ENCODE results near the gene TMEM250. TPM values are rescaled to one million over a fixed set of nuclear protein-coding genes. Genes with fewer than 3 reads are reported as not detected.
"Not testable (repeated sequence)": the region's sequence is repeated elsewhere in the genome, so short reads cannot be mapped to it uniquely, and the experiment has no call there.

The TMEM250 gene
- total RNA-seq, 1 donor from 2014 or later = 37.4 TPM

DNA sequence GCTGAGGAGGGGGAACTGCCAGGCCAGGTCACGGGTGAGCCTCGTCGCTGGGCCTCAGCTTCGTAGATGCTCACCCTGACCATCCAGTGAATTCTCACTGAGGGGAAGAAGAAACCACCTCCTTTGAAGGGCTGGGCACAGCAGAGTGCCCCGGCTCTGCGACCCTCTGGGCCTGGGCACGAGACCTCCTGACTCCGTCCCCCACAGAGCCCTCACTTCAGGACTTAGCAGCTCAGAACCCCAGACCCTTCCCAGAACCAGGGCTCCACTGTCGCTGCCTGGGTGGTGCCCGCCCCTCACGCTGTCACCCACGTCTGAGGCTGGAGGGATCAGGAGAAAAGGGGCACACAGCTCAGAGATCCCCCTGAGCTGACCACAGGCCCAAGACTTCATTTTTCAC lies 34.3 kb upstream of the TMEM250 start:
- peaks cover 45% of the 10 kb centered on the region for H3K27me3 Mint-ChIP-seq (ENCODE audit: low read depth)
- H3K36me3 Mint-ChIP-seq (ENCODE audit: low read depth) = no peaks in the 10 kb centered on the region
- H3K4me1 Mint-ChIP-seq = peaks cover 32% of the 10 kb centered on the region
- no peak for DNase-seq (ENCODE audit: low read depth, low spot score)
- no peaks in the 10 kb centered on the region for H3K9me3 Mint-ChIP-seq
- H3K4me3 Mint-ChIP-seq = no peak overlapping the region
- no peak overlapping the region for H3K27ac Mint-ChIP-seq (ENCODE audit: unreplicated experiment)
- TF ChIP-seq, protein P1, sequence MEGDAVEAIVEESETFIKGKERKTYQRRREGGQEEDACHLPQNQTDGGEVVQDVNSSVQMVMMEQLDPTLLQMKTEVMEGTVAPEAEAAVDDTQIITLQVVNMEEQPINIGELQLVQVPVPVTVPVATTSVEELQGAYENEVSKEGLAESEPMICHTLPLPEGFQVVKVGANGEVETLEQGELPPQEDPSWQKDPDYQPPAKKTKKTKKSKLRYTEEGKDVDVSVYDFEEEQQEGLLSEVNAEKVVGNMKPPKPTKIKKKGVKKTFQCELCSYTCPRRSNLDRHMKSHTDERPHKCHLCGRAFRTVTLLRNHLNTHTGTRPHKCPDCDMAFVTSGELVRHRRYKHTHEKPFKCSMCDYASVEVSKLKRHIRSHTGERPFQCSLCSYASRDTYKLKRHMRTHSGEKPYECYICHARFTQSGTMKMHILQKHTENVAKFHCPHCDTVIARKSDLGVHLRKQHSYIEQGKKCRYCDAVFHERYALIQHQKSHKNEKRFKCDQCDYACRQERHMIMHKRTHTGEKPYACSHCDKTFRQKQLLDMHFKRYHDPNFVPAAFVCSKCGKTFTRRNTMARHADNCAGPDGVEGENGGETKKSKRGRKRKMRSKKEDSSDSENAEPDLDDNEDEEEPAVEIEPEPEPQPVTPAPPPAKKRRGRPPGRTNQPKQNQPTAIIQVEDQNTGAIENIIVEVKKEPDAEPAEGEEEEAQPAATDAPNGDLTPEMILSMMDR (conservative IDR thresholded peaks at IDR 0.05) = no peak

DNA sequence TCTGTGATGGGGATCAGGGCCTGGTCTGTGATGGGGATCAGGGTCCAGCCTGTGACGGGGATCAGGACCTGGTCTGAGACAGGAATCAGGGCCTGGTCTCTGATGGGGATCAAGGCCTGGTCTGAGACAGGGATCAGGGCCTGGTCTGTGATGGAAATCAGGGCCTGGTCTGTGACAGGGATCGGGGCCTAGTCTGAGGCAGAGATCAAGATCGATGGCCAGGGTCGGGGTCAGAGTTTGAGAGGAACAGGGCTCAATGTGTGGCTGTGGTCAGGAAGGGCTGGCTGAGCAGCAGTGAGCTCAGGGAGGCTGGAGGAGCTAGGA lies 33.8 kb upstream of the TMEM250 start:
- DNase-seq (ENCODE audit: low read depth, low spot score) = no peak
- H3K27ac Mint-ChIP-seq (ENCODE audit: unreplicated experiment) = no peak overlapping the region
- peaks cover 46% of the 10 kb centered on the region for H3K27me3 Mint-ChIP-seq (ENCODE audit: low read depth)
- no peak overlapping the region for H3K4me3 Mint-ChIP-seq
- H3K9me3 Mint-ChIP-seq = no peaks in the 10 kb centered on the region
- no peaks in the 10 kb centered on the region for H3K36me3 Mint-ChIP-seq (ENCODE audit: low read depth)
- H3K4me1 Mint-ChIP-seq = peaks cover 31% of the 10 kb centered on the region
- TF ChIP-seq, protein P1 (conservative IDR thresholded peaks at IDR 0.05) = no peak

DNA sequence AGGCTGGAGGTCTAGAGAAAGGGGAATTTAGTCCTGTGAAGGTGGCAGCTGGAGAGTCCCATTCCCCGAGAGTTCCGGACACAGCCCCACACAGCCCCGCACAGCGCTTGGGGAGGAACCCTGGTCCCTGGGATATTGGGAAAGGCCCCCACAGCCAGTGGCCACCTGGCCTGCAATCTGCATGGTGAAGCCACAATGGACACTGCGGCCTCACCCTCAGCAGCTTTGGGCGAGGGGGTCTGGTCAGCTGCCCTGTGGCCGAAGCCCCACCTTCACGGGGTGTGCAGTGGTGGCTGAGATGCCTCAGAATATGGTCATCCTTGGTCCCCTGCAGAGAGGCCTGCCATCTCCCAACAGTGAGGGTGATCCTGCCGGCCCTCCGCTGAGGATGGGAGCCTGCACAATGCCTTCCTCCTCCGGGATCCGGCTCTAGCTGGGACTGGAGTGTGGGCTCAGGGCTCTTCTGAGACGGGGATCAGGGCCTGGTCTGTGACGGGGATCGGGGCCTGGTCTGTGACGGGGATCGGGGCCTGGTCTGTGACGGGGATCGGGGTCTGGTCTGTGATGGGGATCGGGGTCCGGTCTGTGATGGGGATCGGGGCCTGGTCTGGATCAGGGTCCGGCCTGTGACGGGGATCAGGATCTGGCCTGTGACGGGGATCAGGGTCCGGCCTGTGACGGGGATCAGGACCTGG lies 33.3 kb upstream of the TMEM250 start:
- TF ChIP-seq, protein P1 (conservative IDR thresholded peaks at IDR 0.05) = no peak
- Mint-ChIP-seq H3K4me3 (no peak overlapping the region), H3K4me1 (peaks cover 28% of the 10 kb centered on the region), H3K36me3 (ENCODE audit: low read depth) (no peaks in the 10 kb centered on the region), H3K27ac (ENCODE audit: unreplicated experiment) (no peak overlapping the region), H3K9me3 (no peaks in the 10 kb centered on the region), H3K27me3 (ENCODE audit: low read depth) (peaks cover 48% of the 10 kb centered on the region)
- DNase-seq (ENCODE audit: low read depth, low spot score) = no peak

DNA sequence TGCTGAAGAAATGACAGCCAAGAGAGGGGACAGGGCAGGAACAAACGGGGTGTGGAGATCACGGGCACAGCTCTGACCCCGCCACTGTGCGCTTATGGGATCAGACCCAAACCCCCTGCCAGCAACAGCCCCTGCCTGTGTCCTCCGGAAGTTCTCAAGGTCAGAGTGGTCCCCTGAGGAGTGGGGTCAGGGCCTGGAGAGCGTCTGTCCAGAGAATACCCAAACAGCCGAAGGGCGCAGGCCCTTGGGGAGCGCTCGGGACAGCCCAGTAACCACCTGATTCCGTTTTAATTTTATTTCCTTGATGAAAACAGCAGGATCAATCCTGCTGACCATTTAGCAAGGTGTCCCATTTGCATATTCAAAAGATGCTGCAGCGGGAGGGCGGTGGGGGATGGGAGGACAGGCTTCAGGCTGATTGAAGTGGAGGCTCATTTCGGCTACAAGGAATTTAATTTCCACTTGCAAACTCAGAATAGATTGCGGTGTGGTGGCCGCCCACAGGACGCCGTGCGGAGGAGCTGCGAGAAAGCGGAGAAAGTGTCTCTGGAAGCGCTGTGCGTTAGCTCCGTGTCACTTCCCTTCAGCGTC lies 32.6 kb upstream of the TMEM250 start:
- no peaks in the 10 kb centered on the region for H3K36me3 Mint-ChIP-seq (ENCODE audit: low read depth)
- H3K4me3 Mint-ChIP-seq = no peak overlapping the region
- H3K27me3 Mint-ChIP-seq (ENCODE audit: low read depth) = peaks cover 50% of the 10 kb centered on the region
- TF ChIP-seq, protein P1 (conservative IDR thresholded peaks at IDR 0.05) = no peak
- H3K9me3 Mint-ChIP-seq = no peaks in the 10 kb centered on the region
- DNase-seq (ENCODE audit: low read depth, low spot score) = no peak
- H3K4me1 Mint-ChIP-seq = peaks cover 21% of the 10 kb centered on the region
- H3K27ac Mint-ChIP-seq (ENCODE audit: unreplicated experiment) = no peak overlapping the region

DNA sequence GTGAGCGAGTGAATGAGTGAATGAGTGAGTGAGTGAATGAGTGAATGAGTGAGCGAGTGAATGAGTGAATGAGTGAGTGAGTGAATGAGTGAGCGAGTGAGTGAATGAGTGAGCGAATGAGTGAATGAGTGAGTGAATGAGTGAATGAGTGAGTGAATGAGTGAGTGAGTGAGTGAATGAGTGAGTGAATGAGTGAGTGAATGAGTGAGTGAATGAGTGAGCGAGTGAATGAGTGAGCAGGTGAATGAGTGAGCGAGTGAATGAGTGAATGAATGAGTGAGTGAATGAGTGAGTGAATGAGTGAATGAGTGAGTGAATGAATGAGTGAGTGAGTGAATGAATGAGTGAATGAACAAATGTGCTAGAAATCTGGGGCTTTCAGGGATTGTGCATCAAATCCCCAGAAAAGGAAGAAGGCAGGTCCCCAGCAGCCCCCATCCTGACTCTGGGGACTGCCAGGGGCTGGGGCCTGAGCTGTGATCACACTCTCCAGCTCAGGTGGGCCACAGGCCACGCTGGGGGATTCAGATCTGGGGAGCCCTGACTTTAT lies 32.1 kb upstream of the TMEM250 start:
- H3K9me3 Mint-ChIP-seq; H3K27ac Mint-ChIP-seq (ENCODE audit: unreplicated experiment); DNase-seq (ENCODE audit: low read depth, low spot score); H3K36me3 Mint-ChIP-seq (ENCODE audit: low read depth); H3K4me3 Mint-ChIP-seq: not testable (repeated sequence)
- peaks cover 51% of the 10 kb centered on the region for H3K27me3 Mint-ChIP-seq (ENCODE audit: low read depth)
- H3K4me1 Mint-ChIP-seq = peaks cover 21% of the 10 kb centered on the region

DNA sequence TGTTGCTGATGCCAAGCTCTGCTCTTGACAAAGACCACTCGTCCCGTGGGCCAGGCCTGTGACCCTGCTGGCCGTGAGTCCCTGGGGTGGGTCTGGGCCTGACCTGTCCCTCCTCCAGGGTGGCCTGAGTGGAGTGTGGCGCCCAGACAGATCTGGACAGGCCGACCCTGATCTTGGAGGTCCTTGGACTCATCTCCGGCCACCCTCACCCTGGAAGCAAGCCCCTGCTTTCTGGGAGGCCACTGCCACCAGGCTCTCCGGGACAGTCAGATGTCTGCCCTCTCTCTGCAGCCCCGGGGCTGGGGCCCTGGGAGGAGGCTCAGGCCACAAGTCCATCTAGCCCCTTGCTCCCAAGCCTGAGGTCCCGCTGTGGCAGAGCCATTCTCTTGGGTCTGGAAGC lies 31.2 kb upstream of the TMEM250 start:
- Mint-ChIP-seq H3K27ac (ENCODE audit: unreplicated experiment) (no peak overlapping the region), H3K4me3 (no peak overlapping the region), H3K27me3 (ENCODE audit: low read depth) (peaks cover 49% of the 10 kb centered on the region), H3K9me3 (no peaks in the 10 kb centered on the region), H3K4me1 (peaks cover 16% of the 10 kb centered on the region), H3K36me3 (ENCODE audit: low read depth) (no peaks in the 10 kb centered on the region)
- TF ChIP-seq, protein P1 (conservative IDR thresholded peaks at IDR 0.05) = no peak
- no peak for DNase-seq (ENCODE audit: low read depth, low spot score)
